ENCODE data around the gene SRD5A1. TPM values are rescaled to one million over a fixed set of nuclear protein-coding genes. Genes with fewer than 3 reads are reported as not detected.

Gene SRD5A1
- total and polyA plus RNA-seq, 8 donors, result 3.0 to 8.2 (median 6.5) TPM

DNA sequence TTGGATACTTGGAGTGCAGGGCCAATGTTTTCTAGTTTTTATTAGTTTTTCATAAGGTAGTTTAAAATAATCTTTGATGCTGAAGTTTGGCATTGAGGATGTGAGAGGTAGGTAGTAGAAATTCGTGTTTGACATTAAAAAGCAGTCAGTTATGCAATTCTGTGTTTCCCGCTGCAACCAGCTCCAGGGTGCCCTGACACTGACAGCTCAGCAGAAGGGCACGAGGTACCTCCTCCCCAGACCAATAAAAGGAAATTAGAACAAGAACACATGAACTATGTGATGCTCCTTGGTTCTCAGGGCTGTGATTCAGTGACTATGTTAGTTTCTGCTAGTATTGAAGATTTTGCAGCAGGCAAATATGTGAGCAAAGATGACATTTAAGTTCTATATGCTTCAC is 40.6 kb upstream of the SRD5A1 start:
- H3K36me3 ChIP-seq, result peaks cover 0 to 11% (median 0%) of the 10 kb centered on the region in 3 donors
- ATAC-seq (no peak), FAIRE-seq (no peak), DNase-seq (no peak)
- intact Hi-C loops (cut with DNase I), result no loop called here
- 64 to 67% methylated on average over 3 of the region's 3 CpGs for WGBS, 2 donors
- H3K9me3 ChIP-seq, result no peaks in the 10 kb centered on the region
- H3K4me3 ChIP-seq, result no peak overlapping the region
- H3K27me3 ChIP-seq, result no peaks in the 10 kb centered on the region
- no peak overlapping the region for H3K27ac ChIP-seq
- no peaks in the 10 kb centered on the region for H3K4me1 ChIP-seq
- TF ChIP-seq, protein P1, sequence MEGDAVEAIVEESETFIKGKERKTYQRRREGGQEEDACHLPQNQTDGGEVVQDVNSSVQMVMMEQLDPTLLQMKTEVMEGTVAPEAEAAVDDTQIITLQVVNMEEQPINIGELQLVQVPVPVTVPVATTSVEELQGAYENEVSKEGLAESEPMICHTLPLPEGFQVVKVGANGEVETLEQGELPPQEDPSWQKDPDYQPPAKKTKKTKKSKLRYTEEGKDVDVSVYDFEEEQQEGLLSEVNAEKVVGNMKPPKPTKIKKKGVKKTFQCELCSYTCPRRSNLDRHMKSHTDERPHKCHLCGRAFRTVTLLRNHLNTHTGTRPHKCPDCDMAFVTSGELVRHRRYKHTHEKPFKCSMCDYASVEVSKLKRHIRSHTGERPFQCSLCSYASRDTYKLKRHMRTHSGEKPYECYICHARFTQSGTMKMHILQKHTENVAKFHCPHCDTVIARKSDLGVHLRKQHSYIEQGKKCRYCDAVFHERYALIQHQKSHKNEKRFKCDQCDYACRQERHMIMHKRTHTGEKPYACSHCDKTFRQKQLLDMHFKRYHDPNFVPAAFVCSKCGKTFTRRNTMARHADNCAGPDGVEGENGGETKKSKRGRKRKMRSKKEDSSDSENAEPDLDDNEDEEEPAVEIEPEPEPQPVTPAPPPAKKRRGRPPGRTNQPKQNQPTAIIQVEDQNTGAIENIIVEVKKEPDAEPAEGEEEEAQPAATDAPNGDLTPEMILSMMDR (IDR thresholded peaks at IDR 0.05), result no peak

DNA sequence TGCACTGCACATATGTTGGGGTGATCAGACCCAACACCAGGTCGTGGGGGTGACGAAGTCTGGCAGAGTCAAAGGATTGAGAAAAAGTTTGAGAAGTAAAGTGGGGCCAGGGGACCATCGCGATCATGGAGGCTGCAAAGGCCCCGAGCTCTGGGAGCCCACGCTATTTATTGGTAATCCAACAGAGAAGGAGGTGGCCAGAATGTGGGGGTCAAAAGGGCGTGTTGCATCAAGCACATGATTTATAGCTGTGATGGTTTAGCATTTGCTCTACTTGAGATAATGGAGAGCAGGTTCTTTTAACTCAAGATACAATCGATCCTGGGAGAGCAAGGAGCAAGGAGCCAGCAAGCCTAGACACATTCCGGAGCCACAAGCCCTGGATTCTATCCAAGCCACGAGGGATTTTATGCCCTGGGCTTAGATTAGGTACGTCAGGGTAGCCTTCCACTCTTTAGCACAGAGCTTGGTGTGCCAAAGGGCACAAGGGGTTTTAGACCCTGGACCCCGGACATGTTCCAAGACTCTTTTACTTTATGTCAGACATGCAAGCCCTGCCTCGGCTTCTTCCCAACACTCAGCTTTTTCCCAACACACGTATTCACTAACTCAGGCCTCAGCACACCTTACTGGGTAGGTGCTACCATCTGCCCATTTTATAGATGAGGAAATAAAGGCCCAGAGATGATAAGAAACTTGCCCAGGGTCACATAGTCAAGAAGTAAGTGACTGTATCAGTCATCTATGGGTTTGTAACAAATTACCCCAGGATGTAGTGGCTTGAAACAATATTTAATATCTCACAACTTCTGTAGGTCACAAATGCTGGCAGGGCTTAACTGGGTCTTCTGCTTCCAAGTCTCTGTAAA is 39.9 kb upstream of the SRD5A1 start:
- WGBS, 2 donors, result 70 to 84% methylated on average over 14 of the region's 14 CpGs
- Histone ChIP-seq H3K36me3 (peaks cover 0 to 12% (median under 1%) of the 10 kb centered on the region in 3 donors), H3K4me1 (no peaks in the 10 kb centered on the region), H3K4me3 (no peak overlapping the region), H3K27ac (no peak overlapping the region), H3K27me3 (no peaks in the 10 kb centered on the region), H3K9me3 (no peaks in the 10 kb centered on the region)
- ATAC-seq (no peak), DNase-seq (no peak), FAIRE-seq (no peak)
- TF ChIP-seq, protein P1 (IDR thresholded peaks at IDR 0.05), result no peak
- intact Hi-C loops (cut with DNase I), result no loop called here

DNA sequence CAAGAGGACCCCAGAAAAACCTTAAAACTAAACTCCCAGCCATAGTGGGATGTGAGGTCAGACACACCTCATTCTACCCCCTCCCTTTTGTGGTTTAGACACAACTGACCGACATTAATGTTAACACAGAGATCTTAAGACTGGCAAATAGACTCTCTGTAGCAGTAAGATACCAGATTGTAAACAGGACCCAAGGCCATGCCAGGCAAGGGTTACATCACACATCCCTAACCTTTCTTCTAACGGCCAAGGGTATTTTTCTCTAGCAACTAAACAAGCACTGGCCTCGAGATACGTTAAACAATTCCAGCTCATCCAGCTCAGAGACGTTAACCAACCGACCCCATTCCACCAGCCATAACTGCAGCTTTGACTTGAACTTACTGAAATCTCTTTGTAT is 39.2 kb upstream of the SRD5A1 start:
- H3K27ac ChIP-seq, result no peak overlapping the region
- intact Hi-C loops (cut with DNase I), result no loop called here
- H3K36me3 ChIP-seq, result peaks cover 0 to 19% (median 8%) of the 10 kb centered on the region in 3 donors
- no peaks in the 10 kb centered on the region for H3K27me3 ChIP-seq
- FAIRE-seq (no peak), ATAC-seq (no peak), DNase-seq (no peak)
- no peaks in the 10 kb centered on the region for H3K4me1 ChIP-seq
- WGBS, 2 donors, result 51 to 62% methylated on average over 6 of the region's 6 CpGs
- no peaks in the 10 kb centered on the region for H3K9me3 ChIP-seq
- H3K4me3 ChIP-seq, result no peak overlapping the region
- TF ChIP-seq, protein P1 (IDR thresholded peaks at IDR 0.05), result no peak

DNA sequence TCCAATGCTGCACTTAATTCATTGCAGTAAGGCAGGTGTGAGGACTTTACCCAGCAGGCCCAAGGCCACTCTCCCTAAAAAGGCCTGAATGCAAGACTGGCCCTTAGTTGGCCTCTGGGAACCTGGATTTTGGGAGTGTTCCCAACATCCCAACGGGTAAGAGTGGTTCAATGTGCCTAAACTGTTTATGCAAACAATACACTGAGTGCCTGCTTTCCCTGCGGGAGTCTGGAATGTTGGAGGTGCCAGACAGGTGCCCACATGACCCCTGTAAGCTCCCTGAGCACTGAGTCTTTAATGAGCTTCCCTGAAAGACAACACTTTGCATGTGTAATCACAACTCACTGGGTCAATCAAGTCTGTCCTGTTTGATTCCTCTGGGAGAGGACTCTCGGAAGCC is 37.8 kb upstream of the SRD5A1 start:
- Histone ChIP-seq H3K27me3 (no peaks in the 10 kb centered on the region), H3K4me1 (no peaks in the 10 kb centered on the region), H3K9me3 (no peaks in the 10 kb centered on the region), H3K27ac (no peak overlapping the region), H3K4me3 (no peak overlapping the region), H3K36me3 (peaks cover 0 to 26% (median 9%) of the 10 kb centered on the region in 3 donors)
- intact Hi-C loops (cut with DNase I), result no loop called here
- ATAC-seq (no peak), FAIRE-seq (no peak), DNase-seq (no peak)
- TF ChIP-seq, protein P1 (IDR thresholded peaks at IDR 0.05), result no peak
- 64 to 70% methylated on average over 3 of the region's 3 CpGs for WGBS, 2 donors

DNA sequence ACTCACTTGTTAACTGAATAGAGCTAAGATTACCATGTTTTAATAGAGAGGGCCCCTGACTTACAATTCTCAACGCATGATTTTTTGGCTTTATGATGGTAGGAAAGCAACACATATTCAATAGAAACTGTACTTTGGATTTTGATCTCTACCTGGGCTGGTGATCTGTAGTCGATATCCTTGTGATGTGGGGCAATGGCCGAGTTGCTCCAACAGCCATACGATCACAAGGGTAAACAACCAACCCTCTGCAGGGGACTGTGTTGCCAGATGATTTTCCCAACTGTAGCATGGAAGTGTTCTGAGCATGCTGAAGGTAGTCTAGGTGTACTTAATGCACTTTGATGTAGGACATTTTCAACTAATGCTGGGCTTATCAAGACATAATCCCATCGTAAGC is 36.9 kb upstream of the SRD5A1 start:
- Histone ChIP-seq H3K9me3 (no peaks in the 10 kb centered on the region), H3K36me3 (peaks cover 0 to 26% (median 9%) of the 10 kb centered on the region in 3 donors), H3K4me3 (no peak overlapping the region), H3K4me1 (no peaks in the 10 kb centered on the region), H3K27ac (no peak overlapping the region), H3K27me3 (no peaks in the 10 kb centered on the region)
- FAIRE-seq, result no peak
- DNase-seq, result no peak
- ATAC-seq, result no peak
- TF ChIP-seq, protein P1 (IDR thresholded peaks at IDR 0.05), result no peak
- 92 to 93% methylated on average over 5 of the region's 5 CpGs for whole genome bisulfite sequencing, 2 donors
- intact Hi-C loops (cut with DNase I), result no loop called here

Measured in pancreas (tissue), 10 donors.